ENCODE measurements around the gene YPEL2. TPM values are rescaled to one million over a fixed set of nuclear protein-coding genes. Genes with fewer than 3 reads are reported as not detected.

The YPEL2 gene, protein sequence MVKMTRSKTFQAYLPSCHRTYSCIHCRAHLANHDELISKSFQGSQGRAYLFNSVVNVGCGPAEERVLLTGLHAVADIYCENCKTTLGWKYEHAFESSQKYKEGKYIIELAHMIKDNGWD
- total RNA-seq, result 7.7 and 31.6 TPM in 2 replicates

DNA sequence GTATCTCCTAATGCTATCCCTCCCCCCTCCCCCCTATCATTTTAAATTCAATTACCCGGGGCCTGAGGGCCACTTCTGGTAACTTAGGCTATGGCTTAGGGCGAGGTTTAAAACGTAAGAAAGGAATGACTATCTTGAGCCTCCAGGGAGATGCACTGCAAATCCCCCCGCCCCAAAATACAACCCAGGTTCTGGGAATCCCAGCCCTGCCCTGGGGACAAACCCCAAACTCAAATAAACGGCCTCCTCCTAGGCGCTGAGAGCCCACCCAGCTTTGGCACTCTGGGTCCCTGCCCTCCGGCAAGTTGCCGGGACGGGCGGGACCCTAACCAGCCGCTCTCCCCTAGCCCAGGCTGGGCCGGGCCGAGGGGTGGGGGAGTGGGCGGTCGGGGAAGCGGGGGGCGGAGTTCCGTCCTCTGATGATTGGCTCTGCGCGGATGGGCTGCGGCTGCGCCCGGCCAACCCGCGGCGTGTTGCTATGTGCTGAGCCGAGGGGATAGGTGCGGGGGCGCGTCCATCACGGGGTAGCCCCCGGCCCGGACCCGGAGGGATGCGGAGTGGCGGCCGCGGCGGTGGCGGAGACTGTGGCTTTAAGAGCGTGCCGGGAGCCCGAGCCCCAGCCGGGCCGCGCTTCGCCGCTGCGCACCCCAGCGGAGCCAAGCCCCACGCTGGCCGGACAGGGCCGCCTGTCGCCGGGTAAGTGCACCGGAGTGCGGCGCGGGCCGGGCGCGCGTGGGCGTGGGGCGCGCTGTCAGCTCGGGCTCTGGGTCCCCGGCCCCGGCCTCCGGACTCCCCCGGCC lies at the start of gene YPEL2:
Gene YPEL2 (plus strand): TSS at position 527 of the 800 bp plus-strand sequence. CDS start 21,755 bp downstream, outside the sequence.

Other genes with a start within 250 kb of the YPEL2 start
- 41.4 and 78.9 TPM in 2 replicates for gene TRIM37, start 224.8 kb upstream of the YPEL2 start, total RNA-seq
- gene SKA2, start 176.5 kb upstream of the YPEL2 start, total RNA-seq, result 37.5 and 89.1 TPM in 2 replicates
- 2.3 and 19.9 TPM in 2 replicates for gene PRR11, start 175.9 kb upstream of the YPEL2 start, total RNA-seq
- gene SMG8, start 121.6 kb upstream of the YPEL2 start, total RNA-seq, result 20.9 and 22.2 TPM in 2 replicates
- 0.96 and 1.7 TPM in 2 replicates for gene GDPD1, start 111.1 kb upstream of the YPEL2 start, total RNA-seq
- gene DHX40, start 234.0 kb downstream of the YPEL2 start, total RNA-seq, result 43.3 and 78.6 TPM in 2 replicates